ENCODE measurements around the gene LRRC9. TPM values are rescaled to one million over a fixed set of nuclear protein-coding genes. Genes with fewer than 3 reads are reported as not detected.
A peak's percentile ranks its signal among the peaks of the same experiment; 100 is the strongest.

LRRC9 gene
- polyA plus RNA-seq, 3 donors = not detected

GRCh38 chr14:59964251-59965007 lies 44.5 kb downstream of the LRRC9 start:
- Histone ChIP-seq H3K36me3 (replicated peaks in 1 of 2; ENCODE audit: control insufficient read depth in 1 of 2, insufficient read depth in 2 of 2, low read length in 2 of 2) (no peaks in the 10 kb centered on the region), H2AFZ (ENCODE audit: insufficient read depth, low read depth, low read length, poor library complexity, severe bottlenecking) (peak overlapping the region; percentile 31), H3K27ac (ENCODE audit: low read depth in 1 of 2, low read length in 2 of 2) (no peak overlapping the region), H3K4me1 (ENCODE audit: control insufficient read depth in 1 of 2, insufficient read depth in 2 of 2, low read length in 2 of 2) (peaks cover 0 to 3% of the 10 kb centered on the region in 2 donors), H3K9ac (ENCODE audit: insufficient read depth, low read length, poor library complexity, severe bottlenecking) (no peak overlapping the region), H3K79me2 (ENCODE audit: insufficient read depth, low read length) (no peaks in the 10 kb centered on the region), H3K27me3 (ENCODE audit: control insufficient read depth in 2 of 2, insufficient read depth in 2 of 2, low read length in 2 of 2) (peaks cover 0 to 3% of the 10 kb centered on the region in 2 donors), H4K20me1 (ENCODE audit: insufficient read depth, low read length) (no peaks in the 10 kb centered on the region), H3K4me3 (replicated peaks in 1 of 3; ENCODE audit: low read depth in 2 of 3, low read length in 3 of 3) (no peak overlapping the region), H3K9me3 (replicated peaks in 1 of 2; ENCODE audit: control insufficient read depth in 1 of 2, insufficient read depth in 1 of 2, low read length in 2 of 2) (no peaks in the 10 kb centered on the region), H3K4me2 (replicated peaks; ENCODE audit: extremely low read depth, low read length, poor library complexity, severe bottlenecking) (no peak overlapping the region)
- no peaks in the 10 kb centered on the region for H3K9me3 Mint-ChIP-seq
- H3K36me3 Mint-ChIP-seq = no peaks in the 10 kb centered on the region
- H3K27ac Mint-ChIP-seq = no peak overlapping the region
- TF ChIP-seq CTCF (IDR thresholded peaks at IDR 0.05) = no peak
- peaks cover 8% of the 10 kb centered on the region for H3K4me1 Mint-ChIP-seq
- no peak for DNase-seq
- H3K27me3 Mint-ChIP-seq (ENCODE audit: low read depth in 3 of 3) = peaks cover 2 to 4% (median 2%) of the 10 kb centered on the region in 3 donors
- WGBS (ENCODE audit: insufficient coverage) = 25% methylated on average over 2 of the region's 5 CpGs
- no peak overlapping the region for H3K4me3 Mint-ChIP-seq
- intact Hi-C loops (cut with micrococcal nuclease) = loop anchor here (2.0 to 5.0 kb wide), 2 partner anchors 220 to 223 kb away; no protein-coding TSS in a partner anchor

GRCh38 chr14:59969319-59969718 lies 49.4 kb downstream of the LRRC9 start:
- H3K36me3 ChIP-seq (replicated peaks in 1 of 2; ENCODE audit: control insufficient read depth in 1 of 2, insufficient read depth in 2 of 2, low read length in 2 of 2) = no peaks in the 10 kb centered on the region
- no peaks in the 10 kb centered on the region for H3K9me3 ChIP-seq (replicated peaks in 1 of 2; ENCODE audit: control insufficient read depth in 1 of 2, insufficient read depth in 1 of 2, low read length in 2 of 2)
- no peak for DNase-seq
- H2AFZ ChIP-seq (ENCODE audit: insufficient read depth, low read depth, low read length, poor library complexity, severe bottlenecking) = no peak overlapping the region
- no peak overlapping the region for H3K4me2 ChIP-seq (replicated peaks; ENCODE audit: extremely low read depth, low read length, poor library complexity, severe bottlenecking)
- intact Hi-C loops (cut with micrococcal nuclease) = no loop called here
- H3K4me3 ChIP-seq (replicated peaks in 1 of 3; ENCODE audit: low read depth in 2 of 3, low read length in 3 of 3) = no peak overlapping the region
- H3K9me3 Mint-ChIP-seq = no peaks in the 10 kb centered on the region
- peaks cover 2 to 4% (median 4%) of the 10 kb centered on the region in 3 donors for H3K27me3 Mint-ChIP-seq (ENCODE audit: low read depth in 3 of 3)
- peaks cover 0 to 5% of the 10 kb centered on the region in 2 donors for H3K27me3 ChIP-seq (ENCODE audit: control insufficient read depth in 2 of 2, insufficient read depth in 2 of 2, low read length in 2 of 2)
- no peak overlapping the region for H3K4me3 Mint-ChIP-seq
- no peak overlapping the region for H3K27ac ChIP-seq (ENCODE audit: low read depth in 1 of 2, low read length in 2 of 2)
- 100% methylated on average over 2 of the region's 2 CpGs for WGBS (ENCODE audit: insufficient coverage)
- H3K4me1 ChIP-seq (ENCODE audit: control insufficient read depth in 1 of 2, insufficient read depth in 2 of 2, low read length in 2 of 2) = peaks cover 0 to 3% of the 10 kb centered on the region in 2 donors
- no peaks in the 10 kb centered on the region for H3K79me2 ChIP-seq (ENCODE audit: insufficient read depth, low read length)
- H3K36me3 Mint-ChIP-seq = no peaks in the 10 kb centered on the region
- H3K9ac ChIP-seq (ENCODE audit: insufficient read depth, low read length, poor library complexity, severe bottlenecking) = no peak overlapping the region
- no peak overlapping the region for H3K27ac Mint-ChIP-seq
- H3K4me1 Mint-ChIP-seq = peaks cover 8% of the 10 kb centered on the region
- no peak for TF ChIP-seq CTCF (IDR thresholded peaks at IDR 0.05)
- H4K20me1 ChIP-seq (ENCODE audit: insufficient read depth, low read length) = no peaks in the 10 kb centered on the region

Data from CD14-positive monocyte (primary cell).